Neutrophil (primary cell): ENCODE data around the gene HSD11B1L.

ENCODE experiments used
- H3K27ac ChIP-seq: fragments of 200-600 bp; sonication (generic); 2 replicates; pipeline ENCODE4 v1.5.1; 2016; ENCODE audit warnings: mild to moderate bottlenecking, moderate library complexity
- H3K27me3 ChIP-seq: fragments of 200-600 bp; sonication (generic); 2 replicates; pipeline ENCODE4 v1.6.0; 2016; ENCODE audit warnings: mild to moderate bottlenecking
- H3K36me3 ChIP-seq: fragments of 200-600 bp; sonication (generic); 2 replicates; pipeline ENCODE4 v1.5.1; 2017
- H3K4me1 ChIP-seq, 2 experiments: fragments of 200-600 bp in 1 of 2; sonication (generic) in 1 of 2; 1 replicate in 1 of 2; 2 replicates in 1 of 2; pipeline versions ENCODE4 v1.5.1 to v1.6.1; 2013 to 2016; ENCODE audit warnings: low read depth in 1 of 2, low read length in 1 of 2, mild to moderate bottlenecking in 1 of 2, moderate library complexity in 1 of 2; ENCODE audit not compliant: control insufficient read depth in 1 of 2, insufficient read depth in 1 of 2
- H3K4me3 ChIP-seq, 2 experiments: fragments of 200-600 bp in 1 of 2; sonication (generic) in 1 of 2; 1 replicate in 1 of 2; 2 replicates in 1 of 2; pipeline ENCODE4 v1.5.1; 2013 to 2016; ENCODE audit warnings: low read depth in 1 of 2, low read length in 1 of 2, mild to moderate bottlenecking in 1 of 2, moderate library complexity in 1 of 2
- H3K9me3 ChIP-seq: fragments of 200-600 bp; sonication (generic); 2 replicates; pipeline ENCODE4 v1.5.1; 2016
- TF ChIP-seq, protein P1 (sequence below): fragments of 200-600 bp; sonication (generic); IDR thresholded peaks from 2 replicates; pipeline ENCODE4 v1.5.1; 2016; ENCODE audit warnings: antibody characterized with exemption

The HSD11B1L gene

DNA sequence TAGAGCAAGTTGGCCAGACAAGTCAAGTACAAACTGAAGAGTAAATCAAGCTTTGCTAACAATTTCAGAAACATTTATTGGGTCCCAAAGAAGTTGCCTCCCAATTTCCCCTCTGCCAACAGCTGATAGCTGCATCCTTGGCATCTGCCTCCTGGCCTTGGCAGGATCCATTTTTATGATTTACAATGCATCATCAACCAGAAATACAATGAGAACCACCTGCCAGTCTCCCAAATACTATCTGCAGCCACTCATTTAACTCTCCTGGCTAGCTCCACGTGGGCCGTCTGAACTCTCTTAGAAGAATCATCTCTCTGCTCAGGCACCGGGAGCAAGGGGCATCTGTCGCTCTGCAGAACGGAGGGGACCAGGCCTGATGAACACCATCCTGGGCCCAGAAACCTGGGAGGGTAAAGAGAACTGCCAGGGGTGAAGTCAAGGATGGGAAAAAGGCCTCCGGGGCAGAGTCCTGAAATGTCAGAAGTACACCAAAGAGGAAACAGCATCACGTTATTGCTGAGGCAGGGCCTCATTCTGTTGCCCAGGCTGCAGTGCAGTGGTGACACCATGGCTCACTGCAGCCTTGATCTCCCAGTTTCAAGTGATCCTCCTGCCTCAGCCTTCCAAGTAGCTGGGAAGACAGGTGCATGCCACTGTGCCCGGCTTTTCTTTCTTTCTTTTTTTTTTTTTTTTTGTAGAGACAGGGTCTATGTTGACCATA is 36.5 kb downstream of the HSD11B1L start:
- no peaks in the 10 kb centered on the region for H3K27me3 ChIP-seq
- no peak overlapping the region for H3K27ac ChIP-seq
- peaks cover 27 to 29% of the 10 kb centered on the region in 2 experiments for H3K4me1 ChIP-seq
- H3K36me3 ChIP-seq: peaks cover 14% of the 10 kb centered on the region
- H3K4me3 ChIP-seq: no peak overlapping the region
- no peaks in the 10 kb centered on the region for H3K9me3 ChIP-seq
- TF ChIP-seq, protein P1, sequence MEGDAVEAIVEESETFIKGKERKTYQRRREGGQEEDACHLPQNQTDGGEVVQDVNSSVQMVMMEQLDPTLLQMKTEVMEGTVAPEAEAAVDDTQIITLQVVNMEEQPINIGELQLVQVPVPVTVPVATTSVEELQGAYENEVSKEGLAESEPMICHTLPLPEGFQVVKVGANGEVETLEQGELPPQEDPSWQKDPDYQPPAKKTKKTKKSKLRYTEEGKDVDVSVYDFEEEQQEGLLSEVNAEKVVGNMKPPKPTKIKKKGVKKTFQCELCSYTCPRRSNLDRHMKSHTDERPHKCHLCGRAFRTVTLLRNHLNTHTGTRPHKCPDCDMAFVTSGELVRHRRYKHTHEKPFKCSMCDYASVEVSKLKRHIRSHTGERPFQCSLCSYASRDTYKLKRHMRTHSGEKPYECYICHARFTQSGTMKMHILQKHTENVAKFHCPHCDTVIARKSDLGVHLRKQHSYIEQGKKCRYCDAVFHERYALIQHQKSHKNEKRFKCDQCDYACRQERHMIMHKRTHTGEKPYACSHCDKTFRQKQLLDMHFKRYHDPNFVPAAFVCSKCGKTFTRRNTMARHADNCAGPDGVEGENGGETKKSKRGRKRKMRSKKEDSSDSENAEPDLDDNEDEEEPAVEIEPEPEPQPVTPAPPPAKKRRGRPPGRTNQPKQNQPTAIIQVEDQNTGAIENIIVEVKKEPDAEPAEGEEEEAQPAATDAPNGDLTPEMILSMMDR: no peak

DNA sequence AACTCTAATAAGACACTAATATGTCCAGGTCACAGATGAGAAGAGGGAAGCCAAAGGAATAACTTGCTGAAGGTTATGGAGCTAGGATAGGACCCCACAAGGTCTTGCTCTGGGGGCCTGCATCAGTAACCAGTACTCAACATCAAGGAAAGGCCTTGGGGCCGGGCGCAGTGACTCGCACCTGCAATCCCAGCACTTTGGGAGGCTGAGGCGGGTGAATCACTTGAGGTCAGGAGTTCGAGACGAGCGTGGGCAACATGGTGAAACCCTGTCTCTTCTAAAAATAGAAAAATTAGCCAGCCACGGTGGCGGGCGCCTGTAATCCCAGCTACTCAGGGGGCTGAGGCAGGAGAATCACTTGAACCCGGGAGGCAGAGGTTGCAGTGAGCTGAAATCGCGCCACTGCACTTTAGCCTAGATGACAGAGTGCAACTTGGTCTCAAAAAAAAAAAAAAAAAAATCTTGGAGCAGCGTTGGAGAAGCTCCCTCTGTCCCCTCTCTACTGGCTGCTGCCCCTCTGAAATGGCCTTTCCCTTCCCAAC is 37.3 kb downstream of the HSD11B1L start:
- peaks cover 27 to 29% of the 10 kb centered on the region in 2 experiments for H3K4me1 ChIP-seq
- no peak overlapping the region for H3K27ac ChIP-seq
- peaks cover 7% of the 10 kb centered on the region for H3K36me3 ChIP-seq
- H3K27me3 ChIP-seq: no peaks in the 10 kb centered on the region
- H3K9me3 ChIP-seq: no peaks in the 10 kb centered on the region
- no peak overlapping the region for H3K4me3 ChIP-seq
- TF ChIP-seq, protein P1: no peak

DNA sequence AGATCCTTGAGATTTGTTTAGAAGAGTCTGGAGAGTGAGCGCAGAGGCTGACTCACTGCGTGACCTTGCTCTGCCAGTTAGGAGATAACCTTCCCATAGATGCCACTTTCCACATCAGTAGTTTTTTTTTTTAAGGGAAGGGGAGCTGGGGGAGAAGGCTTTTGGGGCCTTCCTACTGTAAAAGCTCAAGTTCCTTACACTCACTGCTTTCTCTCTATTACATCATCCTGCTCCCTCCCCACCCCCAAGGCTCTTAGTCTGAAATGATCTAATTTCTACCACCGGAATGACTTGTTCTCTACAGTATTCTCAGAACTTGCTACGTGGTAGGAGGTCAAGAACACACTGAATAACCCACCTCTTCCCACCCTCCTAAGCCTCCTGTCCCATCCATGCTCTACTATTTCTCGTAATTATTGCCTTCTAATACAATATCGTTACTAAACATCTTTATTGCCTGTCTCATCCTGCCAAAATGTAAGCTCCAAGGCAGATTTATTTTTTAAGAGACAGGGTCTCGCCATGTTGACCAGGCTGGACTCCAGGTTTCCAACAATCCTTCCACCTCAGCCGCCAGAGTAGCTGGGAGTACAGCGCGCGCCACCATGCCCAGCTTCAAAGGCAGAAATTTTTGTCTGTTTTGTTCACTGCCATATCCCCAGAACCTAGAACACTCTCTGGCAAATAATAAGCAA is 37.9 kb downstream of the HSD11B1L start:
- TF ChIP-seq, protein P1: no peak

DNA sequence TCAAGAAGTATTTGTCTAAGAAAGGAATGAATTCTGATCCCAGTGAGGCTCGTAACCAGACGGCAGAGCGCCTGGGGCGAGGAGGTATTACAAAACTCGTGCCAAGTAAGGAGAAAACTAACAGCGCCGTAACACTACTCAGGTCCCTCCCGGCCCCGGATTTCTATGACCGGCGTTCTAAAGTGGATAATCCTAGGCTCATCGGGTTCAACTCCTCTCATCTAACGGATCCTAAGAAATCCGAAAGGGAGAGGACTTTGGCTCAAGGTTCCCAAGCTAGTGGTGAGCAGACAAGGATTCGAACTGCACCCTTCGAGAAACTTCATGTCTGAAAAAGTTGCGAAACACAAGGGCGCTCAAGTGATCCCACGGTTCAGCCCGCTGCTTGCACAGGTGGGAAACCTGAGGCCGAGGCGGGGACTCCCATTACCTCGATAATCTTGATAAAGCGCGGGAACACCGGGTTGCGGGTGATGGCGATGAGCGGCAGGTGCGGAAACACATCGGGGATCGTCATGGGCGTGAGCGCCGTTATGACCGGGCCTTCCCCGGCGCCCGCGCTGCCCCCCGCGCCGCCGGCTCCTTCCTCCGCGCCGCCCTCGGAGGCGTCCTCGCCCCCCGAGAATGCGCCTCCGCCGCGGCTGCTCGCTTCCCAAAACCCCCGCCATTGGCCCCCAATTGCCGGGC is 38.6 kb downstream of the HSD11B1L start:
- peaks cover 27 to 29% of the 10 kb centered on the region in 2 experiments for H3K4me1 ChIP-seq
- TF ChIP-seq, protein P1: no peak
- no peaks in the 10 kb centered on the region for H3K9me3 ChIP-seq
- H3K36me3 ChIP-seq: no peaks in the 10 kb centered on the region
- H3K27ac ChIP-seq: peak overlapping the region; percentile 91
- peak overlapping the region; percentile 96 to 98 for H3K4me3 ChIP-seq
- H3K27me3 ChIP-seq: peaks cover 1% of the 10 kb centered on the region

More for the DNA sequence above, 37.9 kb downstream of the HSD11B1L start:
- Histone ChIP-seq H3K4me3 (peak overlapping the region; percentile 96 to 98), H3K36me3 (peaks cover 3% of the 10 kb centered on the region), H3K27ac (peak overlapping the region; percentile 91), H3K27me3 (no peaks in the 10 kb centered on the region), H3K4me1 (peaks cover 27 to 29% of the 10 kb centered on the region in 2 experiments), H3K9me3 (no peaks in the 10 kb centered on the region)

DNA sequence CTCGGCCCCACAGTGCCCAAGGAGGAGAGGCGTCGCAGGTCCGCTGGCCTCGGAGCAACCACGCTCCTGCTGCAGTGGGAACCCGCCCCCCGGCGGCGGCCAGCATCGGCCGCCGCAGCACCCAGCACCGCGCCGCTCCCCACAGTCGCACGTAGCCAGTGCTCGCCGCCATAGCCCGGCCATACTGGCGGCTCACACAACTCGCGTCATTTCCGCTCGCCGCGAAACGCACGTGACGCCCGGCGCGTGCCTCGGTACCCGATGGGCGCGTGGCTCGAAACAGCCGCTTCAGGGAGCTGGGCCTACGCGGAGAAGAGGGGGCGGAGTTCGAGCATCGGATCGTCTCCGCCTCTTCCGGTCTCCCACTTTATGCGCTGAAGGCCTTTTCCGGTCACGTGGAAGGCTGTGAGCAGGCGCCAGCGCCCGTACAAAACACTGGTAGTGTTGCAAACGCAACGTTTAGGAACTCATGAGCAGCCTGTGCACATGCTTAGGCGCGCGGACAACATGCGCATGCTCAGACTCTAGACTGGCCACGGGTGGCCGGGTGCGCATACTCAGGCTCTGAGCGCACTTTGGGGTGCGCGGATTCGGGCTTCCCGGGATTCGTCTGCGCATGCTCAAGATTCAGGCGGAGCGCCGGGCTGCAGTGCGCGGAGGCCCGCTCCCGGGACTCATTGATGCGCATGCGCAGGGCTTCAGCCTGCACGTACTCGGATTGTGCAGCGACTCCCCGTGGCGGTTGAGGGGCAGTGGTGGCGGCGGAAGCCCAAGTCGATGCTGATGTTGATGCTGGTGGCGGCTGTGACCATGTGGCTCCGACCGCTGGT is 39.3 kb downstream of the HSD11B1L start, which contains the start of the genes CATSPERD and LONP1:
Gene CATSPERD (plus strand): TSS at position 677 of the 830 bp plus-strand sequence. CDS start 101 bp downstream, at position 778.
Gene LONP1 (minus strand): TSS at position 186 of the 830 bp plus-strand sequence. CDS start 14 bp downstream, at position 172.
- no peaks in the 10 kb centered on the region for H3K9me3 ChIP-seq
- H3K27ac ChIP-seq: peak within 1 kb of the TSS; percentile 91
- peaks cover 27 to 29% of the 10 kb centered on the region in 2 experiments for H3K4me1 ChIP-seq
- peak within 1 kb of the TSS; percentile 96 to 98 for H3K4me3 ChIP-seq
- H3K36me3 ChIP-seq: no peaks in the 10 kb centered on the region
- peaks cover 9% of the 10 kb centered on the region for H3K27me3 ChIP-seq
- TF ChIP-seq, protein P1: peak; percentile 93
